Inflammatory macrophage treated with lipopolysaccharide for 1 hour (primary cell): ENCODE data around the gene CCDC88C.
A peak's percentile ranks its signal among the peaks of the same experiment; 100 is the strongest.

Experiments
- DNase-seq, 2 donors: peaks; one replicate each; pipeline ENCODE4 v3.0.0-alpha.2; 2020 to 2022

CCDC88C gene

GRCh38 chr14:91344096-91344495 lies 73.5 kb downstream of the CCDC88C start:
- peak; percentile 62 to 89 for DNase-seq

DNA sequence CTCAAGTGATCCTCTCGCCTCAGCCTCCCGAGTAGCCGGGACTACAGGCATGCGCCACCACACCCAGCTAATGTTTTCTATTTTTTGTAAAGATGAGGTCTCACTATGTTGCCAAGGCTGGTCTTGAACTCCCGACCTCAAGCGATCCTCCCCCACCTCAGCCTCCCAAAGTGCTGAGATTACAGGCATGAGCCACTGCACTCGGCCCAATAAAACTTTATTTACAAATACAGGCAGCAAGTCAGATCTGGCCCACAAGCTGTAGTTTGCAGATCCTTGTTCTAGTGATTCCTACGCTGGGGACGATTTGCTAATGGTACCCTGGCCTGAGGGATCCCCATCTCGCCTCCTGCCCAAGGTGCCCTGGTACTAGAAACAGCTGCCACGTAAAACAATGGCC lies 74.6 kb downstream of the CCDC88C start:
- DNase-seq, result no peak

- no peak for DNase-seq
Observed at GRCh38 chr14:91342206-91342760, 75.3 kb downstream of the CCDC88C start.

DNA sequence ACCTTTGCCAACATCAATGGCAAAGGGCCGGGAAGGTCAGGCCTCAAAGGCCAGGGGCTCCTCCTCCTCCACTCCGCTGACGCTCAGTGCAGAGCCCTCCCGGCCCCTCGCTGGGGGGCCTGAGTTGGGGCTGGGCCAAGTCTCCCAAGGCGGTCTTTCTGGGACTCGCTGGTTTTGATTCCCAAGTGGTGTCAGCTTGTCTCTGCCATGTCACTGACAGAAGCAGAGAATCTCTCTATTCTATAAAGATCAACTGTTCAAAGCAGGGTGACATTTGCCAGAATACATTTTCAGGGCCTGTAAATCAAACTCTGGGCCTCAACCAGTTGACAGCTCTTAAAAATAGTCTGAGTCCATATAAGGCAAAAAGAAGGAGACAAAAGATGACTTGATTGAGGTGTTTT lies 75.9 kb downstream of the CCDC88C start:
- DNase-seq, result no peak

DNA sequence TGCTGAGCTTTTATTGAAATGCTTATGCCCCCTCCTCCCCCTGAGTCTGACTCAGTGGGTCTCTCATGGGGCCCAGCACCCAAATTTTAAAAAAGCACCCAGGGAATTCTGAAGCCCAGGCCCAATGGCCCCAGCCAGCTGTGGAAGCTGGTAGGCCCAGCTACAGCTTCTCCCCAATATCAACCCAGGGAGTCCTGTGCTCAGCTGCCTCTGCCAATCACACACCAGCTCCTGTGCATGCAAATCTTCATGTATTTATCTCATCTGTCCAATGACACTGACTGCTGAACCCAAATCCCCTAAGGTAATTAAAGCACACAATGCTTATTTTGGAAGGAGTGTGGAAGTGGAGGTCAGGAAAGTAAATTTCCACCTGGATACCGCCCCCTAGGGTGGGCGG lies 76.3 kb downstream of the CCDC88C start:
- no peak for DNase-seq

DNA sequence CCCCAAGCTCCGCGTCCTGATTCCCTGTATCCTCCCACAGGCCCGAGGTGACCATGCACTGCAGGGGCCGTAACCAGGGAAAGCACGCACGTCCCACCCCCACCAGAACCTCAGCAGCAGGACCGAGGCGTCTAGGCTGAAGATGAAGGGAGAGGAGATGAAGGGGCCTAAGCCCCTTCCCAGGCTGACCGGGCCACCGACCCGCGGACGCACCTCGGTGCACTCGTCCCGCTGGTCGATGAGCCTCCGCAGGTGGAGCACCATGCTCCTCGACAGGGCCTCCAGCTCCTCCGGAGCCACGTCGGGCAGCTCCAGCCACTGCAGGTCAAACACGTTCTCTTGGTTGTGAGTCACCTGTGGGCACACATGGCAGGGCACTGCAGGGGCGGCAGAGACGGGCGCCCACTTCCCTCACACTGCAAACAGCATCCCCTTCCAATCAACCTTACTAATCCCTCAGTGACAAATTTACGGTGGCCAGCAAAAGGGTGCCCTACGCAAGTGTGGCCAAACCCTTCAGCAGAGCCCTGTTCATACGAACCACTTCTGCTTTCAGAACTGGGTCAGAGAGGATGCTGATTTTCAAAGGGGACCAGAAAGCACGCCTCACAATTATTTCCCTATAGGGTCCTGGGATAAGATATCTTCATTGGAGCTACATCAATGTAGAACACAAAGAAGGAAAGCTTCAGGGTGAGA lies 77.8 kb downstream of the CCDC88C start:
- peak; percentile 51 to 65 for DNase-seq

GRCh38 chr14:91339076-91339475 lies 78.5 kb downstream of the CCDC88C start:
- no peak for DNase-seq

DNA sequence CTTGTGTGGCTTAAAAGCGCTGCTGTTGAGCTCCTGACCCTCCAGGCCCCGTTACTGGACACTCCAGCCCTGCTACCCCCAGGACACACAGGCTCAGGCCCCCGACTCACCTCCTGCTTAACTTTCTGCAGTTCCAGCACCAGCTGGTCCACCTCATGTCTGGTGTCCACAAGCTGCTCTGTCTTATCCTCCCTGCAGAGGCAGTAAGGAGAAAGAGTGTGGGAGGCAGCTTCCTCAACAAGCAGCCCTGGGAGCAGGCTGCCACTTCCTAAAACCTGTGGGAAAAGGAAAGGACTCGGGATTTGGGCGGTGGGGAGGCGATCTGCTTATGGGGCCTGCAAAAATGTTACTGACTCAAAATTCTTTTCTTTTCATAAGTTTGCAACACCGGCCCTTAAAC lies 79.2 kb downstream of the CCDC88C start:
- DNase-seq, result peak; percentile 45 to 71

- no peak for DNase-seq
Observed at GRCh38 chr14:91337699-91338335, 79.8 kb downstream of the CCDC88C start.

DNA sequence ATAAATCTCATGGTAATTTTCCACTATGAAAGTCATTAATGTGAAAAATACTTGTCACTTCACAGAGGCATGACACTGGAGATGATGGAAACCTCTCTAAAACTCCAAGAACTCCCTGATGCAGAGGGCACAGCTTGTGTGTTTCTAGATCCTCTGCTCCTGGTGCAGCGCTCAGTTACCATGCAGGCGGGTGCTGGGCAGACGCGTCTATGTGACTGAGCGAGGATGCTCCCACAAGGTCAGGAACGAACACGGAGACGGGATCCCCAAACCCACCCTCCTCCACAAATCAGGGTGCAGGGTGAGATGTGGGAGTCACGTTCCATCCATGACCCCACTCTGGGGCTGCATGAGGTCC lies 81.5 kb downstream of the CCDC88C start:
- no peak for DNase-seq

GRCh38 chr14:91335191-91336092 lies 82.2 kb downstream of the CCDC88C start:
- DNase-seq, result no peak

DNA sequence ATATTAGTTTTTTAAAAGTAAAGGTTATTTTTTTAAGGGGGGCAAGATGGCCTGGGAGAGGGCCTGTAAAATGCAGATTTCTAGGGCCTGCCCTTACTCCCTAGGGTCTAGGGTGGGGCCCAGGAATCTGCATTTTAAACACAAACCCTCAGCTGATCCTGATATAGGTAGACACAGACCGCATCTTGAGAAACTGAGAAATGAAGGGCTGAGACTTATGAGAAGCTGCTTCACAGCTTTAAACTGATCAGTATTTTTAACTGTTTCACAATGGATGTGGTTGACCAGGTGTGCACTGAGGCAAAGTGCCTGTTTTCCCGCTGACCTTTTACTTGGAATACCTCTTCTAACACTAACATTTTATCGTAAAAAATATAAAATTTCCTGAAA lies 84.0 kb downstream of the CCDC88C start:
- DNase-seq, result no peak

- DNase-seq, result no peak
Observed at GRCh38 chr14:91332986-91333649, 84.5 kb downstream of the CCDC88C start.

DNA sequence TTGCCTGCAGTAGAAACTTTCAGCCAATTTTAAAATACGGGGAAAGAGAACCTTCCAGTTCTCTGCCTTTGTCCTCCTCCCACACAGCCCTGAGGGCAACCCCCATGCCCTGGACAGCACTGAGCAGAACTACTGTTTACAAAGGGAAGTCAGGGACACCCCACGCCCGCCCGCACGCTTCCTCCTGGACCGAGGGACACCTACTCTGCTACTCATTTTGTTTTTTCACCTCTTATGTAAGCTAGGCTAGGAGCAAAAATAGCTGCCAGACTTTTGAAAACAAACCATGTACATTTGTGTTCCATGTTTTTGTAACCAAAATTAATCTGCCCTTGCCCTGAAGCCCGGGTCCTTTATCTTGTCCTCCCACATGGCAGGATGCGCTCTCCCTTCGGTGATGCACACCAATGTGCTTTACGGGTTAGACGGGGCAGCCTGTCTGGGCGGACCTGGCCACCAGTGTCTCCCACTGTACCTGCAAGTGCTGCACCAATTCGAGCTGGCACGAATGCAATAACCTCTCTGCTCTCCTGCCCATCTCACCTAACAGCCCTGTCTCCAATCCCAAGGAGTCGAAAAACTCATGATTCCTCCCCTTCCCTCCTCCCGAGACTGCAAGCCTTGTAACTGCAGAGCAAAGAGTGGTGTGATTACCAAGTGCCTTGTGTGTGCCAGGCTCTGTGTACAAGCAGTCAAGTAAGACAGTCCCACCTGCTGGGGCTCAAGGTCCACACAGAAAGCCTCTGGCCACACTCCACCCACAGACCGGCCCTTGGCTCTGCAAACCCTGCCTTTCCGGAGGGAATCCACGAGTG lies 85.2 kb downstream of the CCDC88C start:
- peak; percentile 76 to 81 for DNase-seq

- no peak for DNase-seq
Observed at GRCh38 chr14:91331721-91332120, 85.9 kb downstream of the CCDC88C start.

DNA sequence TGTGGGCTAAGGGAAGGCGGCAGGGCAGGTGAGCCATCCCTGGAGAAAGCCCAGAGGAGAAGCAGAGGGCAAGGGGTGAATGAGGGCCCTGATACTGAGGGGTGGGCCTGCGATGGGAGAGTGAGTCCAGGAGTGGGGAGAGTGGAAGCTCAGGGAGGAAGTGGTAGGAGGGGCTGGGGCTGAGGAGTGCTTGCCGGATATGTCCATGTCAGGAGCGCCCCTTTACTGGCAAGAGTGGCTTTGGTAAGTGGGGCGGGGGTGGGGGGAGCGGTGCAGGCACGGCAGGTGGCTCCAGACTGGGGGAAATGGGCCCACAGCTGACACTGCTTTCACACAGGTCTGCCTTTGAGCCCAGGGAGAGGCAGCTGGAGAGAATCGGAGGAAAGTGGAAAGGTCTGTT lies 86.8 kb downstream of the CCDC88C start:
- DNase-seq, result no peak

DNA sequence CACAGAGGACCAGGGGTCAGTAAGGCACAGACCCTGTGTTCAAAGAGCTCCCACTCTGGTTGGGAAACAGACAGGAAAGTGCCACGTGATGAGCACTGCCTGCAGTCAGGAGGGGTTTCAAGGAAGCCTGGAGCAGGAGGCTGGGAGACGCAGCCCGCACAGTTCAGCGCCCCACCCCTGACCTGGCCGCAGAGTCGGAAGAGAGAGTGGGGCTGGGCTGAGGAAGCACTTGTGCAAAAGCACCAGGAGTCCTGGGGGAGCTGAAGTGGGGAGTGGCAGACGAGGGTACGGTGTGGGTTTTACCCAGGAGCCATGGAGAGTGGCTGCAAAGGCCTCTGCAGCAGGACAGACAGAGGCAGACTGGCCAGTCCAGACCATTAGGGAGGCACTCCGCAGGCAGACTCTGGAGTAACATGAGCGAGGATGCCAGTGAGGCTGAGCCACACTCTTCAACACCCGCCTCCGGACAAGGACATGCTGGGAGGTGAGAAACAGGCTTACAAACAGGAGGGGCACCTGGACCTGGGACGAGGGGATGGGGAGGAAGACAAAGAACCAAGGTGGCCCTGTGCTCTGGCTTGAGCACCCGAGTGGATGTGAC lies 87.4 kb downstream of the CCDC88C start:
- DNase-seq, result no peak

GRCh38 chr14:91329486-91330014 lies 88.1 kb downstream of the CCDC88C start:
- no peak for DNase-seq

GRCh38 chr14:91328313-91329050 lies 89.1 kb downstream of the CCDC88C start:
- DNase-seq, result no peak

GRCh38 chr14:91327661-91328312 lies 89.8 kb downstream of the CCDC88C start:
- DNase-seq, result no peak
